Kidney epithelial cell (primary cell): ENCODE measurements around the gene PLEKHD1. TPM values are rescaled to one million over a fixed set of nuclear protein-coding genes. Genes with fewer than 3 reads are reported as not detected.

Source experiments
- DNase-seq: peaks from one replicate; pipeline ENCODE4 v3.0.0-alpha.2; 2010; ENCODE audit warnings: low read depth
- H3K27me3 ChIP-seq: 2 replicates; pipeline ENCODE4 v1.6.0; 2011; ENCODE audit warnings: low read length; ENCODE audit not compliant: control insufficient read depth, insufficient read depth
- H3K36me3 ChIP-seq: 2 replicates; pipeline ENCODE4 v1.5.1; 2011; ENCODE audit warnings: low read length; ENCODE audit not compliant: control insufficient read depth, insufficient read depth
- H3K4me3 ChIP-seq: 2 replicates; pipeline ENCODE4 v1.5.1; 2011; ENCODE audit warnings: low read depth, mild to moderate bottlenecking, control low read depth, low read length
- total RNA-seq: library from RNA; depleted of rRNA; stranded (reverse); fragments of >200 nt; gene quantifications from 2 replicates; pipeline ENCODE4 v1.2.3, GENCODE V29; 2015
- TF ChIP-seq, protein P1 (sequence below): IDR thresholded peaks from 2 replicates; pipeline ENCODE4 v1.5.1; 2011; ENCODE audit warnings: mild to moderate bottlenecking, moderate library complexity, low read length, control low read depth, inconsistent platforms; ENCODE audit not compliant: insufficient read depth, poor library complexity, severe bottlenecking

PLEKHD1 gene
- total RNA-seq, 1 donor from 2014 or later, result 0.84 TPM

DNA sequence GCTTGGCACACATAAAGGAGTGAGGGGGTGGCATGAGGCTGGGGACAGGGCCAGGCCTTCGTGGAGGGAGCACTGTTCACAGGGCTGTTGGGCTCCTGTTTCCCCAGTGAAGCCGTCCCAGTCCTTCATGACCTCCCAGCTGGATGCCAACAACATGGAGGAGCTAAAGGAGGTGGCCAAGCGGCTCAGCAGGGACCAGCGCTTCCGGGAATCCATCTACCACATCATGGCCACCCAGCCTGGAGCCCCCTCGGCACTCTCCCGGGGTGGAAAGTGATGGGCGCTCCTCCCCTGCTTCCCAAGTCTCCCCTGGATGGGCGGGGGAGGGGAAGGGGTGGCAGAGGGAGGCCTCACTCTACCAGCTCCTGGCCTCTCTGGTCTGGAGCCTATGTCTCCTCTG lies 43.6 kb downstream of the PLEKHD1 start:
- no peak for DNase-seq
- H3K27me3 ChIP-seq, result peaks cover 16% of the 10 kb centered on the region
- TF ChIP-seq, protein P1, sequence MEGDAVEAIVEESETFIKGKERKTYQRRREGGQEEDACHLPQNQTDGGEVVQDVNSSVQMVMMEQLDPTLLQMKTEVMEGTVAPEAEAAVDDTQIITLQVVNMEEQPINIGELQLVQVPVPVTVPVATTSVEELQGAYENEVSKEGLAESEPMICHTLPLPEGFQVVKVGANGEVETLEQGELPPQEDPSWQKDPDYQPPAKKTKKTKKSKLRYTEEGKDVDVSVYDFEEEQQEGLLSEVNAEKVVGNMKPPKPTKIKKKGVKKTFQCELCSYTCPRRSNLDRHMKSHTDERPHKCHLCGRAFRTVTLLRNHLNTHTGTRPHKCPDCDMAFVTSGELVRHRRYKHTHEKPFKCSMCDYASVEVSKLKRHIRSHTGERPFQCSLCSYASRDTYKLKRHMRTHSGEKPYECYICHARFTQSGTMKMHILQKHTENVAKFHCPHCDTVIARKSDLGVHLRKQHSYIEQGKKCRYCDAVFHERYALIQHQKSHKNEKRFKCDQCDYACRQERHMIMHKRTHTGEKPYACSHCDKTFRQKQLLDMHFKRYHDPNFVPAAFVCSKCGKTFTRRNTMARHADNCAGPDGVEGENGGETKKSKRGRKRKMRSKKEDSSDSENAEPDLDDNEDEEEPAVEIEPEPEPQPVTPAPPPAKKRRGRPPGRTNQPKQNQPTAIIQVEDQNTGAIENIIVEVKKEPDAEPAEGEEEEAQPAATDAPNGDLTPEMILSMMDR, result no peak
- H3K36me3 ChIP-seq, result no peaks in the 10 kb centered on the region
- H3K4me3 ChIP-seq, result no peak overlapping the region

- H3K27me3 ChIP-seq, result peaks cover 17% of the 10 kb centered on the region
These were observed 44.4 kb downstream of the PLEKHD1 start for GRCh38 chr14:69528930-69529329.

DNA sequence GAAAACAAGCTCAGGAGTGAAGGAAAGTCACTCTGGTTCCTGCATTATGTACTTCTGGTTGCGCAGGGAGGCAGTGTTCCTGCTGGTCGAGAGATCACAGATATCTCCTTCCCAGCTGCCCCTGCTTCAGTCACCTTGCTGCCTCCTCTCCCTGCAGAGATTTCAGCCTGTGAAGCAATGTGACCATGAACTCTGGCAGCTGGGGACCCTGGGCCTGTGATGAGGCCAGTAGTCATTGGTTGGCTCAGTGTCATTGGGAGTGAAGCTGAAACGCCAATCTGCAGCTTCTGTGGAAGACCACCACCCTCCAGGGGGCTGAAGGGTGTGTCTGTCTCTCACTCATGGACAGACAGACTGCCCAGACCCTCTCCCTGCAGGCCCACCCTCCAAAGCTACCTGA lies 45.0 kb downstream of the PLEKHD1 start:
- H3K4me3 ChIP-seq, result no peak overlapping the region
- TF ChIP-seq, protein P1, result no peak
- H3K36me3 ChIP-seq, result no peaks in the 10 kb centered on the region
- peaks cover 16% of the 10 kb centered on the region for H3K27me3 ChIP-seq
- no peak for DNase-seq

More at GRCh38 chr14:69528930-69529329, 44.4 kb downstream of the PLEKHD1 start:
- TF ChIP-seq, protein P1, result no peak
- H3K36me3 ChIP-seq, result no peaks in the 10 kb centered on the region
- no peak for DNase-seq
- no peak overlapping the region for H3K4me3 ChIP-seq

- DNase-seq, result no peak
- H3K27me3 ChIP-seq, result peaks cover 13% of the 10 kb centered on the region
- TF ChIP-seq, protein P1, result no peak
- H3K4me3 ChIP-seq, result no peak overlapping the region
- H3K36me3 ChIP-seq, result no peaks in the 10 kb centered on the region
These were observed 45.6 kb downstream of the PLEKHD1 start for GRCh38 chr14:69530095-69530494.

- TF ChIP-seq, protein P1, result no peak
- Histone ChIP-seq H3K27me3 (peaks cover 13% of the 10 kb centered on the region), H3K4me3 (no peak overlapping the region)
These were observed 46.6 kb downstream of the PLEKHD1 start for GRCh38 chr14:69531135-69531534.

DNA sequence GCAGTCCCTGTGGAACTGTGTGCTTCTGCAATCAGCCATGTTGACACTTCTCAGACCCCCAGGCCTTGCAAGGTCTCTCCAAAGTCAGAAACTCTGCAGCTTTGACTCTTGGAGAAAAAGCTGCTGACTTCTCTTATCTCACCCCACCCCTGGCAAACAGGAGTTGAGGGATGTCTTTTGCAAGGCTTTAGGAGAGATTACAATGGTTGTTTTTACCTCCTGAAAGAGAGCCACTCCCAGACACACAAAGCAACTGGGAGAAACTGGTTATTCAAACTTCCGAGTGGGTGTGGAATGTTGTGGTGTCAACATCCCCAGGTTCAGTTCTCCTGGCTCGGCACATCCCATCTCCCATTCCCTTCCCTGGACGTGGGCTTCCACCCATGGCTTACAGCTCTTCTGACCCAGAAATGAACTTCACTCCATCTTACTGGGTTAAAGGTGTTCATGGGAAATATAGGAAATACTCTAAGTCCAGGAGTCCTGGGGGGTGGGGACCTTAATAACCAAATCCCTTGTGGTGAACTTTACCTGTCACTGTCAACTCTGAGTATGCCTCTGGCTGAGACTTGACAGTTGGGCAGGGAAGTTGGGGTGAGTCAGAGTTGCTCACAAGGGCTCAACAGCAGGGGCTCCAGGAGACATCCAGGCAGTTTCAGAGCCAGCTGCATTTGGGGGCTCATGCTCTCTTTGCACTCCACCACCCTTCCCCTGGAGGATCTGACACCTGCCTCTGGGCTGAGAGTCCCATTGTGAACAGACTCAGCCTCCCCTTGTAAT lies 48.2 kb downstream of the PLEKHD1 start:
- Histone ChIP-seq H3K27me3 (peaks cover 13% of the 10 kb centered on the region), H3K36me3 (no peaks in the 10 kb centered on the region), H3K4me3 (no peak overlapping the region)
- no peak for DNase-seq
- TF ChIP-seq, protein P1, result no peak

More at GRCh38 chr14:69531135-69531534, 46.6 kb downstream of the PLEKHD1 start:
- no peaks in the 10 kb centered on the region for H3K36me3 ChIP-seq
- DNase-seq, result no peak
